Liver (tissue), 9 donors: ENCODE results near the gene BTF3. TPM values are rescaled to one million over a fixed set of nuclear protein-coding genes. Genes with fewer than 3 reads are reported as not detected.

Experiments
- DNase-seq: peaks from one replicate; pipeline ENCODE4 v3.0.0-alpha.2; 2017; ENCODE audit warnings: low spot score
- H3K27ac ChIP-seq, 2 donors: one replicate each; pipeline ENCODE4 v1.7.0; 2013; ENCODE audit warnings: inconsistent platforms in 2 of 2, low read length in 2 of 2, control low read depth in 1 of 2, low read depth in 1 of 2, mild to moderate bottlenecking in 1 of 2
- H3K27me3 ChIP-seq, 4 donors: one replicate each; pipeline versions ENCODE4 v1.6.1 to v1.7.0; 2013; ENCODE audit warnings: low read length in 3 of 4, inconsistent platforms in 1 of 4, mild to moderate bottlenecking in 1 of 4, moderate library complexity in 1 of 4; ENCODE audit not compliant: control insufficient read depth in 4 of 4, insufficient read depth in 4 of 4
- H3K36me3 ChIP-seq, 4 donors: one replicate each; pipeline versions ENCODE4 v1.6.1 to v1.7.0; 2013; ENCODE audit warnings: low read length in 3 of 4, mild to moderate bottlenecking in 3 of 4, low read depth in 1 of 4, moderate library complexity in 1 of 4; ENCODE audit not compliant: control insufficient read depth in 4 of 4, insufficient read depth in 3 of 4
- H3K4me1 ChIP-seq, 4 donors: one replicate each; pipeline versions ENCODE4 v1.6.1 to v1.7.0; 2013; ENCODE audit warnings: low read length in 3 of 4, mild to moderate bottlenecking in 3 of 4, moderate library complexity in 1 of 4; ENCODE audit not compliant: control insufficient read depth in 4 of 4, insufficient read depth in 4 of 4
- H3K4me3 ChIP-seq, 3 donors: one replicate each; pipeline versions ENCODE4 v1.6.1 to v1.7.0; 2013; ENCODE audit warnings: low read length in 3 of 3, control low read depth in 1 of 3, low read depth in 1 of 3, mild to moderate bottlenecking in 1 of 3
- H3K9ac ChIP-seq, 2 donors: one replicate each; pipeline ENCODE4 v1.7.0; 2013; ENCODE audit warnings: low read length in 2 of 2, mild to moderate bottlenecking in 2 of 2, moderate library complexity in 2 of 2, control low read depth in 1 of 2, low read depth in 1 of 2
- H3K9me3 ChIP-seq, 4 donors: one replicate each; pipeline versions ENCODE4 v1.6.1 to v1.7.0; 2013; ENCODE audit warnings: low read length in 3 of 4; ENCODE audit not compliant: control insufficient read depth in 4 of 4
- ATF3 ChIP-seq: IDR thresholded peaks from 2 replicates; pipeline ENCODE4 v1.6.1; 2016; ENCODE audit warnings: antibody characterized with exemption
- CTCF ChIP-seq: fragments of 150-350 bp; IDR thresholded peaks from 2 replicates; pipeline ENCODE4 v1.5.1; 2017; ENCODE audit warnings: improper control_type of control experiment, low read depth, low read length; ENCODE audit not compliant: missing input control
- EGR1 ChIP-seq, 2 donors: IDR thresholded peaks; 2 replicates each; pipeline ENCODE4 v1.6.1; 2016 to 2018; ENCODE audit warnings: antibody characterized with exemption in 2 of 2, low read depth in 2 of 2
- FOXA1 ChIP-seq: IDR thresholded peaks from 2 replicates; pipeline ENCODE4 v1.6.1; 2016; ENCODE audit warnings: antibody characterized with exemption
- FOXA2 ChIP-seq: IDR thresholded peaks from 2 replicates; pipeline ENCODE4 v1.6.1; 2016; ENCODE audit warnings: antibody characterized with exemption
- GABPA ChIP-seq, 2 donors: IDR thresholded peaks in 1 of 2; conservative IDR thresholded peaks in 1 of 2; 2 replicates each; pipeline ENCODE4 v1.6.1; 2016; ENCODE audit warnings: antibody characterized with exemption in 2 of 2, mild to moderate bottlenecking in 1 of 2, moderate library complexity in 1 of 2
- HNF4A ChIP-seq, 2 donors: conservative IDR thresholded peaks; 2 replicates each; pipeline ENCODE4 v1.6.1; 2016; ENCODE audit warnings: antibody characterized with exemption in 2 of 2, mild to moderate bottlenecking in 2 of 2
- HNF4G ChIP-seq: IDR thresholded peaks from 2 replicates; pipeline ENCODE4 v1.6.1; 2016; ENCODE audit warnings: antibody characterized with exemption
- JUND ChIP-seq, 2 donors: IDR thresholded peaks; 2 replicates each; pipeline ENCODE4 v1.6.1; 2016; ENCODE audit warnings: antibody characterized with exemption in 2 of 2
- MAX ChIP-seq: IDR thresholded peaks from 2 replicates; pipeline ENCODE4 v1.6.1; 2016; ENCODE audit warnings: antibody characterized with exemption
- NR2F2 ChIP-seq: IDR thresholded peaks from 2 replicates; pipeline ENCODE4 v1.6.1; 2016; ENCODE audit warnings: antibody characterized with exemption
- RAD21 ChIP-seq, 2 donors: IDR thresholded peaks; 2 replicates each; pipeline ENCODE4 v1.6.1; 2016; ENCODE audit warnings: antibody characterized with exemption in 2 of 2, mild to moderate bottlenecking in 2 of 2
- RXRA ChIP-seq, 2 donors: IDR thresholded peaks; 2 replicates each; pipeline ENCODE4 v1.6.1; 2017 to 2018; ENCODE audit warnings: antibody characterized with exemption in 2 of 2, mild to moderate bottlenecking in 1 of 2
- SP1 ChIP-seq: IDR thresholded peaks from 2 replicates; pipeline ENCODE4 v1.6.1; 2018; ENCODE audit warnings: antibody characterized with exemption, mild to moderate bottlenecking
- TAF1 ChIP-seq: conservative IDR thresholded peaks from 2 replicates; pipeline ENCODE4 v1.6.1; 2016; ENCODE audit warnings: antibody characterized with exemption, mild to moderate bottlenecking
- YY1 ChIP-seq: IDR thresholded peaks from 2 replicates; pipeline ENCODE4 v1.6.1; 2016; ENCODE audit warnings: antibody characterized with exemption, mild to moderate bottlenecking
- ZBTB33 ChIP-seq: IDR thresholded peaks from 2 replicates; pipeline ENCODE4 v1.6.1; 2016; ENCODE audit warnings: antibody characterized with exemption
- WGBS: extraction: QIAGEN DNeasy Blood & Tissue Kit; methylation state at CpG from one replicate; pipeline ENCODE4 v1.1.7; 2013; 5-methylcytosine and 5-hydroxymethylcytosine counted together
- polyA plus RNA-seq, 2 donors: library from polyadenylated mRNA; stranded (reverse) in 1 of 2; unstranded in 1 of 2; fragments of 200-250 nt in 1 of 2; fragments of >200 nt in 1 of 2; fragmentation: Nextera tagmentation in 1 of 2; extraction: Ambion mirVana in 1 of 2; gene quantifications; one replicate each; pipeline versions ENCODE4 v1.2.1 to v1.2.3, GENCODE V29; 2013 to 2015
- total RNA-seq, 2 donors: library from RNA; depleted of rRNA; stranded (reverse); fragments of >200 nt; gene quantifications; one replicate each; pipeline ENCODE4 v1.2.3, GENCODE V29; 2014
- TF ChIP-seq, protein P1 (sequence below): IDR thresholded peaks from 2 replicates; pipeline ENCODE4 v1.6.1; 2016; ENCODE audit warnings: antibody characterized with exemption, mild to moderate bottlenecking
- donor health status: healthy.
- donor health status: healthy.
- donor health status: healthy.
- donor health status: healthy.
- donor health status: healthy.

BTF3 gene
- total and polyA plus RNA-seq, 4 donors = 97.5 to 246 (median 213) TPM

DNA sequence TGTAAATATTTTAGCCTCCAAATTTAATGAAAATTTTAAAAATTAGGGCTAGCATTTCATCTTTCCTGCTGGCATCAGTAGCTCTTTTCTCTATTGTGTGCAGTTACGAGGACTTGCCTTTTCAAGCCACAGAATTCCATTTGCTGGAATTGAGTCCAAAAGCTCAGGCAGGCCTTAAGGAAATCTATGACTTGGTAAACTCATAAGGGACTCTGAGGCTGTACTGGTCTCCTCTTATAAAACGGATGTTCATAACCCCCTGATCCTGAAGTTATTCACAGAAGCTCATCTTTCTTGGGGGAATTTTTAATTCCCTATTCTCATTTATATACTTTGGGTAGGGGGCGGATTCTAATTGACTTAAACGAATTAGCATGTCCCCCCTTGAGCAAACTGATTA, 43.8 kb downstream of the BTF3 start (continued):
- TF ChIP-seq CTCF (no peak), SP1 (no peak), FOXA1 (no peak), RXRA (IDR thresholded peaks at IDR 0.05) (no peak)

DNA sequence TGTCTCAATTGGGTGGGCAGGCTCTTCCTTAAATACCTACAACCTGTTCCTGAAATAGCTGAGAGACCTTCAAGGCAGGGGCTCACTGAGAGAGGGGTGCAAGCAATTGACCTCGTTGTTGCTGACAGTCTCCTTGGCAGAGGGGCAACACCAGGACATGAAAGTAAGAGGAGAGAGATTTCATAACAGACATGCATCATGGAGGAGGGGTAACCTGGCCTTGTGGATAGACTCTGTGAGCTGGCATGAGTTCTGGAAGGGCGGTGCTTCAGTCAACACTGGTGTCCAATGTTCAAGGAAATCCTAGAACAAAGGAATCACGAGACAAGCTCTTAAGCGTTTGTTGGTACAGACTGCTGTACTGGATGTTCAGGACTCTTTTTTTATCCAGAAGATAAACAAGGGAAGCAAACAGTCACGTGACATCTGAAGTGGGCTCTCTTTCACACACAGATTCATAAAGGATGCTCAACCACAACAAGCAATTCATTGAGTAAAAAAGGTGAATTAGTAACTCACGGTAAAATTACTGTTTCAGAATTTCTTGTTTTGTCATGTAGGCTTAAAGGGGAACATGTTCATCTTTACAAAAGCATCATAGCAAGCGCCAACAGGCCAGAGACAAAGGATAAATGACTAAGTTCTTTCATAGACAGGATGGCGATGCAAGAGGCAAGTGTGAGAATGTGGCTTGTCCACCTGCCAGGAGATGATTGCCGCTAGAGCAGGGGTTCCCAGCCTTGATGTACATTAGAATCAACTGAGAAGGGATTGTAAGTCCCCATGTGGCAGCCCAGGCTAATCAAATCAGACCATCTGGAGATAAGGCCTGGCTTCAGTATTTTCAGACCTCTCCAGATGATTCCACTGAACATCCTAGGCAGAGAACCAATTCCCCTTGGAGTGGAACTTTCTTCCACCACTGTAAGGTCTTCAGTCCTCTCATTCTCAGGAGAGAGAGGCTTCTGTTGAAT, 46.5 kb downstream of the BTF3 start:
- no peaks in the 10 kb centered on the region for H3K36me3 ChIP-seq
- H3K27ac ChIP-seq = no peak overlapping the region
- H3K4me1 ChIP-seq = no peaks in the 10 kb centered on the region
- no peak for TF ChIP-seq RAD21 (IDR thresholded peaks at IDR 0.05)
- no peak for TF ChIP-seq YY1
- peak; percentile 36 to 64 for TF ChIP-seq HNF4A (conservative IDR thresholded peaks at IDR 0.05)
- TF ChIP-seq RXRA (IDR thresholded peaks at IDR 0.05) = peak in 1 of 2 donors; percentile 22
- peak; percentile 34 for TF ChIP-seq FOXA2
- TF ChIP-seq SP1 = peak; percentile 49
- TF ChIP-seq EGR1 (IDR thresholded peaks at IDR 0.05; ENCODE audit: low read depth in 2 of 2) = no peak
- TF ChIP-seq, protein P1, sequence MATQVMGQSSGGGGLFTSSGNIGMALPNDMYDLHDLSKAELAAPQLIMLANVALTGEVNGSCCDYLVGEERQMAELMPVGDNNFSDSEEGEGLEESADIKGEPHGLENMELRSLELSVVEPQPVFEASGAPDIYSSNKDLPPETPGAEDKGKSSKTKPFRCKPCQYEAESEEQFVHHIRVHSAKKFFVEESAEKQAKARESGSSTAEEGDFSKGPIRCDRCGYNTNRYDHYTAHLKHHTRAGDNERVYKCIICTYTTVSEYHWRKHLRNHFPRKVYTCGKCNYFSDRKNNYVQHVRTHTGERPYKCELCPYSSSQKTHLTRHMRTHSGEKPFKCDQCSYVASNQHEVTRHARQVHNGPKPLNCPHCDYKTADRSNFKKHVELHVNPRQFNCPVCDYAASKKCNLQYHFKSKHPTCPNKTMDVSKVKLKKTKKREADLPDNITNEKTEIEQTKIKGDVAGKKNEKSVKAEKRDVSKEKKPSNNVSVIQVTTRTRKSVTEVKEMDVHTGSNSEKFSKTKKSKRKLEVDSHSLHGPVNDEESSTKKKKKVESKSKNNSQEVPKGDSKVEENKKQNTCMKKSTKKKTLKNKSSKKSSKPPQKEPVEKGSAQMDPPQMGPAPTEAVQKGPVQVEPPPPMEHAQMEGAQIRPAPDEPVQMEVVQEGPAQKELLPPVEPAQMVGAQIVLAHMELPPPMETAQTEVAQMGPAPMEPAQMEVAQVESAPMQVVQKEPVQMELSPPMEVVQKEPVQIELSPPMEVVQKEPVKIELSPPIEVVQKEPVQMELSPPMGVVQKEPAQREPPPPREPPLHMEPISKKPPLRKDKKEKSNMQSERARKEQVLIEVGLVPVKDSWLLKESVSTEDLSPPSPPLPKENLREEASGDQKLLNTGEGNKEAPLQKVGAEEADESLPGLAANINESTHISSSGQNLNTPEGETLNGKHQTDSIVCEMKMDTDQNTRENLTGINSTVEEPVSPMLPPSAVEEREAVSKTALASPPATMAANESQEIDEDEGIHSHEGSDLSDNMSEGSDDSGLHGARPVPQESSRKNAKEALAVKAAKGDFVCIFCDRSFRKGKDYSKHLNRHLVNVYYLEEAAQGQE = no peak
- TF ChIP-seq JUND (IDR thresholded peaks at IDR 0.05) = no peak
- no peak for TF ChIP-seq FOXA1
- no peak overlapping the region for H3K9ac ChIP-seq
- no peak overlapping the region for H3K4me3 ChIP-seq
- peaks cover 0 to 4% (median 0%) of the 10 kb centered on the region in 4 donors for H3K27me3 ChIP-seq
- H3K9me3 ChIP-seq = no peaks in the 10 kb centered on the region
- 52% methylated on average over 9 of the region's 9 CpGs for WGBS
- DNase-seq = no peak

DNA sequence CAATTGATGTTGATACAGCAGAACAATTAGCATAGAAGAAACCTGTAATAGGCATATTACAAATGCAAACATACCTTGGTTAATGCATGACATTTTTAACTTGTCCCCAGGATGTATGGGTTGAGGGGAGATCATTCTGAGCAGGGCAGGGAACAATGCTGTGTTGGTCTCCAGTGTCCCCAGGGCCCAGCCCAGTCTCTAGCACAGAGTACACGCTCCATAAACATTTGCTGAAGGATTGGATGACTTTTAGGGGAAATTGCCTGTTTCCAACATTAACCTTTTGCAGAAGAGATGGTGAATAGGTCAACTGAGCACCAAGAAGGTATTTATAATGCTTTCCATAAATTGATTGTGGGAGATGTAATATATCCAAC, 47.1 kb downstream of the BTF3 start:
- DNase-seq = no peak
- Histone ChIP-seq H3K4me3 (no peak overlapping the region), H3K9ac (no peak overlapping the region), H3K36me3 (no peaks in the 10 kb centered on the region), H3K4me1 (no peaks in the 10 kb centered on the region), H3K27ac (no peak overlapping the region), H3K9me3 (no peaks in the 10 kb centered on the region), H3K27me3 (peaks cover 0 to 4% (median 0%) of the 10 kb centered on the region in 4 donors)
- no peak for TF ChIP-seq NR2F2
- TF ChIP-seq YY1 = no peak
- TF ChIP-seq FOXA2 = no peak
- TF ChIP-seq CTCF = no peak
- TF ChIP-seq GABPA (IDR thresholded peaks at IDR 0.05 in 1 of 2, conservative IDR thresholded peaks at IDR 0.05 in 1 of 2) = no peak
- TF ChIP-seq EGR1 (IDR thresholded peaks at IDR 0.05; ENCODE audit: low read depth in 2 of 2) = no peak
- no peak for TF ChIP-seq HNF4A (conservative IDR thresholded peaks at IDR 0.05)
- TF ChIP-seq TAF1 = no peak
- TF ChIP-seq MAX = no peak
- no peak for TF ChIP-seq ZBTB33
- no peak for TF ChIP-seq ATF3
- TF ChIP-seq SP1 = no peak
- no peak for TF ChIP-seq HNF4G
- WGBS = 75% methylated on average over 1 of the region's 1 CpG
